ENCODE measurements around the gene DHRS9. TPM values are rescaled to one million over a fixed set of nuclear protein-coding genes. Genes with fewer than 3 reads are reported as not detected.

Gene DHRS9
- total RNA-seq, 3 donors from 2014 or later (not counting 1 experiment from before 2014, with no cell fraction given) = 2.4 TPM; not detected in 2

- no peaks in the 10 kb centered on the region for H3K4me1 Mint-ChIP-seq
- H3K27ac ChIP-seq (ENCODE audit: low read length) = no peak overlapping the region
- peaks cover 2 to 11% of the 10 kb centered on the region in 2 donors for H3K27me3 Mint-ChIP-seq (ENCODE audit: low read depth in 2 of 2)
- peaks cover 0 to 3% of the 10 kb centered on the region in 2 donors for H3K9me3 Mint-ChIP-seq
- peaks cover 22% of the 10 kb centered on the region for H3K36me3 Mint-ChIP-seq
- intact Hi-C loops (cut with micrococcal nuclease) = no loop called here
- WGBS (ENCODE audit: insufficient coverage) = 94% methylated on average over 5 of the region's 5 CpGs
- H3K27ac Mint-ChIP-seq = no peak overlapping the region
- H3K4me3 ChIP-seq (ENCODE audit: low read length) = no peak overlapping the region
- no peak for DNase-seq
- H3K36me3 ChIP-seq (ENCODE audit: control insufficient read depth, insufficient read depth, low read length) = no peaks in the 10 kb centered on the region
- H3K4me1 ChIP-seq (ENCODE audit: control insufficient read depth, insufficient read depth, low read length) = peaks cover 2% of the 10 kb centered on the region
- ATAC-seq = no peak
- no peaks in the 10 kb centered on the region for H3K27me3 ChIP-seq (ENCODE audit: control insufficient read depth, insufficient read depth, low read length)
- H3K4me3 Mint-ChIP-seq = no peak overlapping the region
- TF ChIP-seq CTCF (IDR thresholded peaks at IDR 0.05) = no peak
- H3K9me3 ChIP-seq (ENCODE audit: control insufficient read depth, insufficient read depth, low read length) = no peaks in the 10 kb centered on the region
These were observed 12.2 kb downstream of the DHRS9 start for GRCh38 chr2:169081551-169081950.

- Mint-ChIP-seq H3K4me3 (no peak overlapping the region), H3K4me1 (no peaks in the 10 kb centered on the region), H3K27me3 (ENCODE audit: low read depth in 2 of 2) (peaks cover 2 to 13% of the 10 kb centered on the region in 2 donors), H3K27ac (no peak overlapping the region), H3K9me3 (peaks cover 0 to 3% of the 10 kb centered on the region in 2 donors), H3K36me3 (peaks cover 24% of the 10 kb centered on the region)
- H3K4me3 ChIP-seq (ENCODE audit: low read length) = no peak overlapping the region
- no peak overlapping the region for H3K27ac ChIP-seq (ENCODE audit: low read length)
- peaks cover 2% of the 10 kb centered on the region for H3K4me1 ChIP-seq (ENCODE audit: control insufficient read depth, insufficient read depth, low read length)
- TF ChIP-seq CTCF (IDR thresholded peaks at IDR 0.05) = no peak
- DNase-seq (no peak), ATAC-seq (no peak)
- no peaks in the 10 kb centered on the region for H3K36me3 ChIP-seq (ENCODE audit: control insufficient read depth, insufficient read depth, low read length)
- intact Hi-C loops (cut with micrococcal nuclease) = no loop called here
- no peaks in the 10 kb centered on the region for H3K9me3 ChIP-seq (ENCODE audit: control insufficient read depth, insufficient read depth, low read length)
- H3K27me3 ChIP-seq (ENCODE audit: control insufficient read depth, insufficient read depth, low read length) = no peaks in the 10 kb centered on the region
- WGBS (ENCODE audit: insufficient coverage) = 59% methylated on average over 4 of the region's 4 CpGs
These were observed 13.6 kb downstream of the DHRS9 start for GRCh38 chr2:169082995-169083394.

- Histone ChIP-seq H3K27ac (ENCODE audit: low read length) (no peak overlapping the region), H3K4me1 (ENCODE audit: control insufficient read depth, insufficient read depth, low read length) (no peaks in the 10 kb centered on the region), H3K9me3 (ENCODE audit: control insufficient read depth, insufficient read depth, low read length) (no peaks in the 10 kb centered on the region), H3K4me3 (ENCODE audit: low read length) (no peak overlapping the region), H3K27me3 (ENCODE audit: control insufficient read depth, insufficient read depth, low read length) (no peaks in the 10 kb centered on the region), H3K36me3 (ENCODE audit: control insufficient read depth, insufficient read depth, low read length) (no peaks in the 10 kb centered on the region)
- H3K36me3 Mint-ChIP-seq = peaks cover 24% of the 10 kb centered on the region
- ATAC-seq = no peak
- peaks cover 0 to 6% of the 10 kb centered on the region in 2 donors for H3K4me1 Mint-ChIP-seq
- 95% methylated on average over 3 of the region's 3 CpGs for WGBS (ENCODE audit: insufficient coverage)
- peaks cover 0 to 3% of the 10 kb centered on the region in 2 donors for H3K9me3 Mint-ChIP-seq
- intact Hi-C loops (cut with micrococcal nuclease) = no loop called here
- peaks cover 2 to 13% of the 10 kb centered on the region in 2 donors for H3K27me3 Mint-ChIP-seq (ENCODE audit: low read depth in 2 of 2)
- DNase-seq = no peak
- H3K4me3 Mint-ChIP-seq = no peak overlapping the region
- TF ChIP-seq CTCF (IDR thresholded peaks at IDR 0.05) = no peak
- H3K27ac Mint-ChIP-seq = no peak overlapping the region
These were observed 17.6 kb downstream of the DHRS9 start for GRCh38 chr2:169086893-169087467.

All from natural killer cell (primary cell).